Measurements from ENCODE around the gene SPRR2E.
A peak's percentile ranks its signal among the peaks of the same experiment; 100 is the strongest.
"Not testable (repeated sequence)": the region's sequence is repeated elsewhere in the genome, so short reads cannot be mapped to it uniquely, and the experiment has no call there.

Gene SPRR2E

DNA sequence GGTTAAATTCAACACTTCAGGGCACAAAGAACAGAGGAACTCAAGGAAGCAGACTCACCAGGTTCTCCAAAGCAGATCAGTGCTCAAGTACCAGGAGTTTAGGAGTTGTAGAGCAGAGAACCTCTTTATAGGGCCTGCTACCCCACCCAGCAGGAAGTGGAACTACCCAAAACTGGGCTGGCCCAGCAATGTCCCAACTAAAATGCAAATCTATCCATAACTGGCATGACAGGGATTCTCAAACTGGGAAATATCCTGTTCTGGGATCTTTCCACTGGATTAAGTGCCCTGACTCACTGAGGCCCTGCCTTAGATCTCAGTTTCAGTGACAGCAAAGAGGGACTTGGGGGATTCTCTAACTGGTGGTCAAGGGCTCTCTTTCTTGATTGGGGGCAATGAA lies at the start of gene SPRR2E:
SPRR2E (minus strand) TSS at position 101 of the 400 bp plus-strand sequence. CDS start 775 bp downstream, outside the sequence.
- DNase-seq (ENCODE audit: insufficient read length, low spot score) = no peak
- no peak for TF ChIP-seq POLR2A (IDR thresholded peaks at IDR 0.05; ENCODE audit: low read depth, low read length)
- no peak for FAIRE-seq

DNA sequence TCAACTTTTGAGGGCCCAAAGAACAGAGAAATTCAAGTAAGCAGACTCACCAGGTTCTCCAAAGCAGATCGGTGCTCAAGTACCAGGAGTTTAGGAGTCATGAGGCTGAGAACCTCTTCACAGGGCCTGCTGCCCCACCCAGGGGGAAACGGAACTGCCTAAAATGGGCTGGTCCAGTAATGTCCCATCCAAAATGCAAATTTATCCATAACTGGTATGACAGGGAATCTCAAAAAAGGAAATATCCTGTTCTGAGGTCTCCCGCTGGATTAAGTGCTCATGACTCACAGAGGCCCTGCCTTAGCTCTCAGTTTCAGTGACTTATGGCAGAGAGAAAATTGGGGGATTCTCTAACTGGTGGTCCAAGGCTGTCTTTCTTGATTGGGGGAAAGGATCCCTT lies 47.1 kb upstream of the SPRR2E start:
- FAIRE-seq = no peak
- DNase-seq (ENCODE audit: insufficient read length, low spot score) = no peak
- TF ChIP-seq POLR2A (IDR thresholded peaks at IDR 0.05; ENCODE audit: low read depth, low read length) = no peak

DNA sequence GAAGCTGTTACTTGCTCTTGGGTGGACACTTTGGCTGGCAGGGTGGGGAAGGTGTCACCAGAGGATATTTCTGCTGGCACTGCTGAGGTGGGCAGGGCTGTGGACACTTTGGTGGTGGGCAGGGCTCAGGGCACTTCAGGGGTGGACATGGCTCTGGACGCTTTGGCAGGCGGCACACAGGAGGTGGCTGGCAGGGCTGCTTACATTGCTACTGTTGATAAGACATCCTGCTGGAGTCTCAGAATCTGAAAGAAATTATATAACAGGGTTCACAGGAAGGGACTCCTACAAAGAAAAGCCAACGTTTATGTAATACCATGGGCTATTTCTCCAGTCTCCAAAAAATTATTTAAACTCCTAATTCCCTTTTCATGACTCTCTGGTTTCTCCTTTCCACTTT lies 46.2 kb upstream of the SPRR2E start:
- no peak for DNase-seq (ENCODE audit: insufficient read length, low spot score)
- FAIRE-seq = no peak
- no peak for TF ChIP-seq POLR2A (IDR thresholded peaks at IDR 0.05; ENCODE audit: low read depth, low read length)

DNA sequence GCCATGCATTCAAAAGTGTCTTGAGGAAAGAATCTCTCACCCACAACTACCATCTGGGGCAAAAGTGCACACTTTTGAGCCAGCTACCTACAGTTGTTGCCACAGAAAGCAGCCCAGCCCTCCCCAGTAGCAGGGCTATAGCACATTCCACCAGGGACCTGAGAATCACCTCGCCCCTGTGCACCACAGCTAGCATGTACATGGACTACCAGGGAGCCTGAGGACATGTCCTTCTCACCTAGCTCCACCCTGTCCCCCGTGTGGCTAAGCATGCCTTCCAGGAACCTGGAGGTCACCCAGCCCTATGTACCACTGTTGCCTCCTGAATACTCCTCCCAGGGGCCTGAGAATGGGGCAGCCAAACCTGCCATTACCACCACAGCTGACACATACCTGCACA lies 39.4 kb upstream of the SPRR2E start:
- no peak for DNase-seq (ENCODE audit: insufficient read length, low spot score)
- TF ChIP-seq POLR2A (IDR thresholded peaks at IDR 0.05; ENCODE audit: low read depth, low read length) = no peak
- FAIRE-seq = no peak

DNA sequence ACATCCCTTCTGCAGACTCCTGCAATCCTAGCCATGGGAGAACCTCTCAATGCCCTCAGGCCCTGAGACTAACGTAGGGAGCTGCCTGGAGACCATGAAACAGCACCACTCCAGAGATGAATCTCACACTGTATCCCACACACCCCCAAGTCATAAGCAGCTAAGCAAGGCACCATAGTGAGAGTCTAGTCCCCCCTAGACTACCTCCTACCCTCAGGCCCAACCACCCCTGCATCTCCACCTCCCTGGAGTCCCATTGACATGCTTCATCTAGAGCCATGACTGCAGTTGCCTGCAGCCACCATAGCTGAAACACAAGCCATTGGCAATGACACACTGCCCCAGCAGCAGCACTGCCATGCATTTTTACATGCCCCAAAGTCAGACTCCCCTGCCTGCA lies 38.9 kb upstream of the SPRR2E start:
- no peak for FAIRE-seq
- no peak for DNase-seq (ENCODE audit: insufficient read length, low spot score)
- TF ChIP-seq POLR2A (IDR thresholded peaks at IDR 0.05; ENCODE audit: low read depth, low read length) = no peak

DNA sequence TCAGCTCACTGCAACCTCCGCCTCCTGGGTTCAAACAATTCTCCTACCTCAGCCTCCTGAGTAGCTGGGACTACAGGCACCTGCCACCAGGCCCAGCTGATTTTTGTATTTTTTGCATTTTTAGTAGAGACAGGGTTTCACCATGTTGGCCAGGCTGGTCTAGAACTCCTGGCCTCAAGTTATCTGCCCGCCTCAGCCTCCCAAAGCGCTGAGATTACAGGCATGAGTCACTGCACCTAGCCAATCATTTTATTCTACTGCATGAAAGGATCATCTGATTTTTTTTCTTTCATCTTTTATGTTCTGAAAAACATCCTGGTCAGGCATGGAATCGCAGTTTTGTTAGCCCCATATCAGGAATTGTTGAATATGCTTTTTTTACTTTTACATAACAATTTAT lies 34.4 kb upstream of the SPRR2E start:
- FAIRE-seq; DNase-seq (ENCODE audit: insufficient read length, low spot score): not testable (repeated sequence)

DNA sequence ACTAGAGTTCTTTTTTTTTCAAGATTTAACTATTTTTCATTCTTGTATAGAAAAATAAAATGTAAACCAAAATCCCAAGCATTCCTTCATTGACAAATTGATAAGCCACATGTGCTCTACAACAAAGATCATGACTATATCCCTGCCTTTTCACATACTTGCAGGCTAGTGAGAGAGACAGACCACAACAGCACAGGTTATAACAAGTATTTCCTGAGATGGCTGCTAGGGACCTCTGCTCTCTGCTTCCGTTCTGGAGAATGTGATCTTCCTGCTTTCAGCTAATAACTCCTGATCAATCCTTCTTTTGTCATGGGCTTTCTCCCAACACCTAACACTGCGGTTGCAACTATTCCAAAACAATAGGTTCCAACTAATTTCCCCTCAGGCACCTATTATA lies 33.0 kb upstream of the SPRR2E start:
- no peak for FAIRE-seq
- DNase-seq (ENCODE audit: insufficient read length, low spot score) = no peak
- TF ChIP-seq POLR2A (IDR thresholded peaks at IDR 0.05; ENCODE audit: low read depth, low read length) = no peak

DNA sequence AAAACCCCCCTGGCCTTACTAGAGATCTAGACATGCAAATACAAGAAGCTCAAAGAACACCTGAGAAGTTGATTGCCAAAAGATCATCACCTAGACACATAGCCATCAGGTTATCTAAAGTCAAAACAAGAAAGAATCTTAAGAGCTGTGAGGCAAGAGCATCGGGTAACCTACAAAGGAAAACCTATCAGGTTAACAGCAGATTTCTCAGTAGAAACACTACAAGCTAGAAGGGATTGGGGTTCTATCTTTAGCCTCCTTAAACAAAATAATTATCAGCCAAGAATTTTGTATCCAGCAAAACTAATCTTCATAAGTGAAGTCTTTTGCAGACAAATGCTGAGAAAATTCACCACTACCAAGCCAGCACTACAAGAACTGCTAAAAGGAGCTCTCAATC lies 31.2 kb upstream of the SPRR2E start:
- FAIRE-seq (no peak), DNase-seq (ENCODE audit: insufficient read length, low spot score) (no peak)
- no peak for TF ChIP-seq POLR2A (IDR thresholded peaks at IDR 0.05; ENCODE audit: low read depth, low read length)

DNA sequence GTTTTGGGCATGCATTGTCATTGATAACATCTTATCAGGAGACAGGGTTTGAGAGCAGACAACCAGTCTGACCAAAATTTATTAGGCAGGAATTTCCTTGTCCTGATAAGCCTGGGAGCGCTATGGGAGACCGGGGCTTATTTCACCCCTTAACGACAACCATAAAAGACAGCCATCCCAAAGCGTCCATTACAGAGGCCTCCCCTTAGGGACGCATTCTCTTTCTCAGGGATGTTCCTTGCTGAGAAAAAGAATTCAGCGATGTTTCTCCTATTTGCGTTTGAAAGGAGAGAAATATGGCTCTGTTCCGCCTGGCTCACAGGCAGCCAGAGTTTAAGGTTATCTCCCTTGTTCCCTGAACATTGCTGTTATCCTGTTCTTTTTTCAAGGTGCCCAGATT lies 29.5 kb upstream of the SPRR2E start:
- not testable (repeated sequence) for FAIRE-seq; DNase-seq (ENCODE audit: insufficient read length, low spot score)

DNA sequence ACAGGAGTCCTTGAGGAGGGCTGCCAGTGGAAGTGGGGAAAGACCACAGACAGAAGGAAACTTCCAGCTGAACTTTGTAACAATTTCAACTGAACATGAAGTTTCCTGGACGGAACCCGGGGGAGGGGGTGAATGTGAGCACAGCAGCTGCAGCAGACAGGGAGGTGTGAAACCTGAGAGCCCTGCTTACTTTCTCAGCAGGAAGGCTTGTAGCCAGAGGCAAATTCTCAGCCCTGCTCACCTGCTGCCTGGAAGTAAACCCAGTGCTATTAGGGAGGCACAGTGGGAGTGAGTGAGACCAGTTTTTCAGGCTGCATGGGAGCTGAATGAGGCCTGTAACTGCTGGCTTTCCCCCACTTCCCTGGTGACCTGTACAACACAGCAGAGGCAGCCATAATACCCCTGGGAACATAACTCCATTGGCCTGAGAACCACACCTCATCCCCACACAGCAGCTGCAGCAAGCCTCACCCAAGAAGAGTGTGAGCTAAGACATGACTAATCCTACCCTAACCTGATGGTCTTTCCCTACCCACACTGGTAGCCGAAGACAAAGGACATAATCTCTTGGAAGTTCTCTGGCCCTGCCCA lies 28.6 kb upstream of the SPRR2E start:
- FAIRE-seq (no peak), DNase-seq (ENCODE audit: insufficient read length, low spot score) (no peak)
- no peak for TF ChIP-seq POLR2A (IDR thresholded peaks at IDR 0.05; ENCODE audit: low read depth, low read length)

DNA sequence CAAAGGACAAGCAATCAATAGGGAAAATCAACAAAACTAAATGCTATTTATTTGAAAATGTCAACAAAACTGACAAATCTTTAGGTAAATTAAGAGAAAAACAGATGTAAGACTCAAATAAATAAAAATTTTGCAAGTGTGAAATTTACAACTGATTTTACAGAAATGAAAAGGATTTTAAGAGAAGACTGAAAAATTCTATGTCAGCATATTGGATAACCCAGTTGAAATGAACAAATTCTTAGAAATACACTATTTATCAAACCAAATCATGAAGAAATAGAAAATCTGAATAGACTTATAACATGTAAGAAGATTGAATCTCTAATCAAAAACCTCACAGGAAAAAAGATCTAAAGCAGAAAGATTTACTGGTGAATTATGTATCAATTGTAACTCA lies 26.6 kb upstream of the SPRR2E start:
- FAIRE-seq = no peak

DNA sequence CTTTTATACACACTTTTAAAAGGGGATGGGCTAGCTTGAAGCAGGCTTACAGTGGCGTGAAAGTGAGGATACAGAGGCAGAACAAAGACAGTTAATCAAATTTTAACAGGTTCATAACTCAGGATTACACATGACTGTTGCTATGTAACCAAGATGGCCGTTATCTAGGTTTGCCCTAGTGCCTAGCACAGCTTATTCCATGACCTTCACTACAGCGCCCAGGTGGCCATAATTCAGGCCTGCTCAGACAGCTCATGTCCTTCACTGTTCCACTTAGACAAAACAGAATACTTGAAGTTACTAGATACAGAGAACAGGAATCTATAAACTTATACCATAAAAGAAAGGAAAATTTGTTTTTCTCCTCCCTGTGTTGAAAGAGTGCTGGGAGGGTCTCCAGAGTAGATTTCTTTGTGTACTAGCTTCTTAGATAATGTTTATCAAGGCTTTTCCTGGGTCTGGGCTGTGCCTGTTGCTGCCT lies 25.2 kb upstream of the SPRR2E start:
- FAIRE-seq = no peak
- no peak for DNase-seq (ENCODE audit: insufficient read length, low spot score)

More for the DNA sequence above, 26.6 kb upstream of the SPRR2E start:
- no peak for TF ChIP-seq POLR2A (IDR thresholded peaks at IDR 0.05; ENCODE audit: low read depth, low read length)
- DNase-seq (ENCODE audit: insufficient read length, low spot score) = no peak

DNA sequence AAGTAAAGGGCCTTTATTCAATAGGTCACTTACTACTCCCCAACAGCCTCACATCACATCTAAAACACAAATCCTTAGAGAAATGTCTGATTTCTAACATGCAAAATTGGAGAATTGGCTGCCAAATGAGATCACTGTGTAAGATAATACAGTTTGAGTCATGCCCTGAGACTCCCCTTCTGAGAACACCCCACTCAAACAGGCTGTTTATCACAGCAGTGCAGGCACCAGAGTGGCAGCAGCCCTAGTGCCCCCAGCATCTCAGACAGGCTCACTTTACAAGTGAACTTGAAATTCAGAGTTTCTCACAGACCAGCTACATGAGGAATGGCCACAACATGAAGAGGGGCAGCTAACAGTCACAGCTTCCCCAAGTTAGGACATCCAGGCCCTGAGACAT lies 20.9 kb upstream of the SPRR2E start:
- not testable (repeated sequence) for DNase-seq (ENCODE audit: insufficient read length, low spot score); FAIRE-seq

More for the DNA sequence above, 25.2 kb upstream of the SPRR2E start:
- TF ChIP-seq POLR2A (IDR thresholded peaks at IDR 0.05; ENCODE audit: low read depth, low read length) = no peak

DNA sequence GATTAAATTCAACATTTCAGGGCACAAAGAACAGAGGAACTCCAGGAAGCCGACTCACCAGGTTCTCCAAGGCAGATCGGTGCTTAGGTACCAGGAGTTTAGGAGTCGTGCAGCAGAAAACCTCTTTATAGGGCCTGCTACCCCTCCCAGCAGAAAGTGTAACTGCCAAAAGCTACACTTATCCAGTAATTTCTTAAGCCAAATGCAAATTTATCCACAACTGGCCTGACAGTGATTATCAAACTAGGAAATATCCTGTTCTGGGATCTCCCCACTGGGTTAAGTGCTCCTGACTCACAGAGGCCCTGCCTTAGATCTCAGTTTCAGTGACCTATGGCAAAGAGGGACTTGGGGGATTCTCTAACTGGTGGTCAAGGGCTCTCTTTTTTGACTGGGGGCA lies 19.1 kb upstream of the SPRR2E start, which contains the start of gene SPRR2F:
SPRR2F (minus strand) TSS at position 101 of the 400 bp plus-strand sequence. CDS start 783 bp downstream, outside the sequence.
- DNase-seq (ENCODE audit: insufficient read length, low spot score) (no peak), FAIRE-seq (no peak)
- TF ChIP-seq POLR2A (IDR thresholded peaks at IDR 0.05; ENCODE audit: low read depth, low read length) = no peak

DNA sequence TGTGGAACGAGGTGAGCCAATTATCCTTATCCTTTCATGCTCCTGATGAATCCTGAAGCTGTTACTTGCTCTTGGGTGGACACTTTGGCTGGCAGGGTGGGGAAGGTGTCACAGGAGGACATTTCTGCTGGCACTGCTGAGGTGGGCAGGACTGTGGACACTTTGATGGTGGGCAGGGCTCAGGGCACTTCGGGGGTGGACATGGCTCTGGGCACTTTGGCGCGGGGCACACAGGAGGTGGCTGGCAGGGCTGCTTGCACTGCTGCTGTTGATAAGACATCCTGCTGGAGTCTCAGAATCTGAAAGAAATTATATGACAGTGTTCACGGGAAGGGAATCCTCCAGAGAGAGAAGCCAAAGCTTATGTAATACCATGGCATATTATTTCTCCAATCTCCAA lies 18.1 kb upstream of the SPRR2E start:
- FAIRE-seq; DNase-seq (ENCODE audit: insufficient read length, low spot score): not testable (repeated sequence)

DNA sequence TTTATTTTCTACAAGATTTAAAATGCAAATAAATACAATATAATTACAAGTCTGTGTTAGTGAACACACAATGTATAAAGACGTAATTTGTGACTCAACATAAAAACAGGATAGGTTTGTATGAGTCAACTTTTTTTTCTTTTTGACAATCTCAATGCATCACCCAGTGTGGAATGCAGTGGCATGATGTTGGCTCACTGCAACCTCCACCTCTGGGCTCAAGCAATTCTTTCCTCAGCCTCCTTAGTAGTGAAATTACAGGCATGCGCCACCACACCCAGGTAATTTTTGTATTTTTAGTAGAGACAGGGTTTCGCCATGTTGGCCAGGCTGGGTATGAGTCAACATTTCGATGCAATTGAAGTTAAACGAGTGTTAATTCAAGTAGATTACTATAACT lies 5.9 kb upstream of the SPRR2E start:
- peak; percentile 11 for FAIRE-seq
- no peak for DNase-seq (ENCODE audit: insufficient read length, low spot score)
- no peak for TF ChIP-seq POLR2A (IDR thresholded peaks at IDR 0.05; ENCODE audit: low read depth, low read length)
